GM23338 (cell line): ENCODE data around the gene MFRP. TPM values are rescaled to one million over a fixed set of nuclear protein-coding genes. Genes with fewer than 3 reads are reported as not detected.

Source experiments
- ATAC-seq: fragments of 200-7000 bp; cut with Tn5 transposase; 3 replicates; pipeline ENCODE4 v1.9.1; 2020
- DNase-seq: peaks from one replicate; pipeline ENCODE4 v3.0.0-alpha.2; 2015; ENCODE audit warnings: low spot score
- H2AFZ ChIP-seq: fragments of 200-600 bp; sonication (generic); 2 replicates; pipeline ENCODE4 v1.8.0; 2016; ENCODE audit warnings: antibody characterized with exemption, mild to moderate bottlenecking, moderate library complexity
- H3F3A ChIP-seq: fragments of 200-600 bp; sonication (generic); replicated peaks from 2 replicates; pipeline ENCODE4 v1.8.0; 2017; ENCODE audit warnings: antibody characterized with exemption, mixed run types, low read depth
- H3K27ac ChIP-seq: fragments of 200-600 bp; sonication (generic); 2 replicates; pipeline ENCODE4 v1.6.1; 2016; ENCODE audit warnings: low read depth
- H3K27me3 ChIP-seq: fragments of 200-600 bp; sonication (generic); 2 replicates; pipeline ENCODE4 v1.8.0; 2016; ENCODE audit warnings: mild to moderate bottlenecking, mixed run types, moderate library complexity; ENCODE audit not compliant: insufficient read depth
- H3K36me3 ChIP-seq: fragments of 200-600 bp; sonication (generic); 2 replicates; pipeline ENCODE4 v1.8.0; 2016; ENCODE audit warnings: mild to moderate bottlenecking; ENCODE audit not compliant: insufficient read depth
- H3K4me1 ChIP-seq: fragments of 200-600 bp; sonication (generic); 2 replicates; pipeline ENCODE4 v1.8.0; 2016; ENCODE audit warnings: mild to moderate bottlenecking, moderate library complexity; ENCODE audit not compliant: insufficient read depth
- H3K4me2 ChIP-seq: fragments of 200-600 bp; sonication (generic); 2 replicates; pipeline ENCODE4 v1.7.1; 2017; ENCODE audit warnings: mixed run types
- H3K4me3 ChIP-seq: fragments of 200-600 bp; sonication (generic); 2 replicates; pipeline ENCODE4 v1.6.1; 2016; ENCODE audit warnings: mixed run types
- H3K79me2 ChIP-seq: fragments of 200-600 bp; sonication (generic); replicated peaks from 2 replicates; pipeline ENCODE4 v1.8.0; 2017; ENCODE audit warnings: mild to moderate bottlenecking; ENCODE audit not compliant: insufficient read depth
- H3K9me2 ChIP-seq: fragments of 200-600 bp; sonication (generic); 2 replicates; pipeline ENCODE4 v1.8.0; 2017; ENCODE audit not compliant: insufficient read depth
- H4K20me1 ChIP-seq: fragments of 200-600 bp; sonication (generic); replicated peaks from 2 replicates; pipeline ENCODE4 v1.8.0; 2017; ENCODE audit warnings: mild to moderate bottlenecking; ENCODE audit not compliant: insufficient read depth
- H3K27ac Mint-ChIP-seq: 2 replicates; pipeline ENCODE4 v1.8.0; 2020; ENCODE audit warnings: inconsistent platforms, mild to moderate bottlenecking, moderate library complexity, mixed read lengths
- H3K27me3 Mint-ChIP-seq: 3 replicates; pipeline ENCODE4 v1.8.0; 2022; ENCODE audit warnings: low read depth, mild to moderate bottlenecking, moderate library complexity, mixed read lengths, inconsistent platforms; ENCODE audit not compliant: insufficient read depth, poor library complexity
- H3K36me3 Mint-ChIP-seq: 3 replicates; pipeline ENCODE4 v1.8.0; 2021; ENCODE audit warnings: low read depth, mild to moderate bottlenecking, inconsistent platforms, moderate library complexity, mixed read lengths
- H3K4me1 Mint-ChIP-seq: 3 replicates; pipeline ENCODE4 v1.8.0; 2020; ENCODE audit warnings: mild to moderate bottlenecking, inconsistent platforms, mixed read lengths
- H3K4me3 Mint-ChIP-seq: 3 replicates; pipeline ENCODE4 v1.8.0; 2021; ENCODE audit warnings: moderate library complexity, mild to moderate bottlenecking, inconsistent platforms, mixed read lengths
- H3K9me3 Mint-ChIP-seq: 3 replicates; pipeline ENCODE4 v1.8.0; 2020; ENCODE audit warnings: moderate library complexity, mild to moderate bottlenecking, inconsistent platforms, mixed read lengths
- CREB1 ChIP-seq: fragments of 250-450 bp; sonication (Bioruptor Pico); IDR thresholded peaks from 2 replicates; pipeline ENCODE4 v1.5.0; 2020; ENCODE audit warnings: low read depth, mild to moderate bottlenecking, moderate library complexity
- CTCF ChIP-seq, 2 experiments: fragments of 200-600 bp in 1 of 2; sonication (generic) in 1 of 2; conservative IDR thresholded peaks; 2 replicates each; pipeline versions ENCODE4 v1.5.1 to v1.6.1; 2016 to 2017; ENCODE audit warnings: antibody characterized with exemption in 2 of 2, low read depth in 2 of 2, mild to moderate bottlenecking in 2 of 2, moderate library complexity in 1 of 2
- ETS1 ChIP-seq: IDR thresholded peaks from 2 replicates; pipeline ENCODE4 v1.6.1; 2016; ENCODE audit warnings: antibody characterized with exemption
- EZH2 ChIP-seq: fragments of 200-600 bp; sonication (generic); IDR thresholded peaks from one replicate; pipeline ENCODE4 v1.8.0; 2017; ENCODE audit warnings: antibody characterized with exemption, mild to moderate bottlenecking, low read depth; ENCODE audit not compliant: unreplicated experiment
- EZH2phosphoT487 ChIP-seq: fragments of 200-600 bp; sonication (generic); IDR thresholded peaks from one replicate; pipeline ENCODE4 v1.8.1; 2018; ENCODE audit warnings: antibody characterized with exemption; ENCODE audit not compliant: unreplicated experiment
- JUNB ChIP-seq: IDR thresholded peaks from one replicate; pipeline ENCODE4 v1.6.1; 2016; ENCODE audit warnings: antibody characterized with exemption; ENCODE audit not compliant: unreplicated experiment
- POLR2AphosphoS5 ChIP-seq: IDR thresholded peaks from 2 replicates; pipeline ENCODE4 v1.6.1; 2016; ENCODE audit warnings: antibody characterized with exemption, low read depth
- REST ChIP-seq: IDR thresholded peaks from one replicate; pipeline ENCODE4 v1.6.1; 2018; ENCODE audit warnings: antibody characterized with exemption; ENCODE audit not compliant: unreplicated experiment
- ZNF114 ChIP-seq: fragments of 250-450 bp; sonication (Bioruptor Pico); IDR thresholded peaks from 2 replicates; pipeline ENCODE4 v1.5.0; 2020; ENCODE audit warnings: mild to moderate bottlenecking, moderate library complexity
- ZNF331 ChIP-seq: fragments of 250-450 bp; sonication (Bioruptor Pico); IDR thresholded peaks from 2 replicates; pipeline ENCODE4 v1.5.0; 2020; ENCODE audit warnings: low read depth, mild to moderate bottlenecking, moderate library complexity
- ZNF462 ChIP-seq: fragments of 250-450 bp; sonication (Bioruptor Pico); IDR thresholded peaks from 2 replicates; pipeline ENCODE4 v1.5.0; 2020; ENCODE audit warnings: mild to moderate bottlenecking, moderate library complexity
- polyA plus RNA-seq: library from polyadenylated mRNA; unstranded; fragments of >200 nt; fragmentation: Nextera tagmentation; extraction: Ambion mirVana; gene quantifications from 2 replicates; pipeline ENCODE4 v1.2.1, GENCODE V29; 2016
- total RNA-seq: library from RNA; depleted of rRNA; stranded (reverse); fragments of >200 nt; shearing (Covaris generic); gene quantifications from 2 replicates; pipeline ENCODE4 v1.2.3, GENCODE V29; 2014

Gene MFRP
- total and polyA plus RNA-seq, 2 experiments from 2014 or later, result 0.03 TPM; not detected in 1

GRCh38 chr11:119332111-119332765, 14.3 kb downstream of the MFRP start (continued):
- no peak for TF ChIP-seq REST
- TF ChIP-seq ETS1, result no peak
- no peak for TF ChIP-seq ZNF331 (CRISPR knock-in tag)
- TF ChIP-seq CREB1, result no peak
- no peak for TF ChIP-seq EZH2
- no peak for TF ChIP-seq EZH2phosphoT487

GRCh38 chr11:119330237-119330636, 16.3 kb downstream of the MFRP start:
- no peak overlapping the region for H3K4me3 ChIP-seq
- no peaks in the 10 kb centered on the region for H4K20me1 ChIP-seq
- H2AFZ ChIP-seq, result peak overlapping the region; percentile 87; the same call in 1 of the 2 replicates
- H3F3A ChIP-seq, result 0 out of 2 replicates have a peak, but pooled peaks cover 9% of the 10 kb centered on the region
- H3K4me3 Mint-ChIP-seq, result no peak overlapping the region
- H3K9me2 ChIP-seq, result no peaks in the 10 kb centered on the region
- H3K36me3 Mint-ChIP-seq, result no peaks in the 10 kb centered on the region
- no peak for ATAC-seq
- H3K4me2 ChIP-seq, result no peak overlapping the region
- no peak overlapping the region for H3K27ac ChIP-seq
- peaks cover 10% of the 10 kb centered on the region; the same call in 1 of the 2 replicates for H3K4me1 ChIP-seq
- no peaks in the 10 kb centered on the region for H3K27me3 ChIP-seq
- no peak for DNase-seq
- no peaks in the 10 kb centered on the region for H3K36me3 ChIP-seq
- H3K27me3 Mint-ChIP-seq, result peaks cover 16% of the 10 kb centered on the region
- no peak overlapping the region for H3K27ac Mint-ChIP-seq
- H3K4me1 Mint-ChIP-seq, result peaks cover 11% of the 10 kb centered on the region; the same call in 2 of the 3 replicates
- H3K9me3 Mint-ChIP-seq, result no peaks in the 10 kb centered on the region; the same call in 2 of the 3 replicates
- peaks cover 7% of the 10 kb centered on the region for H3K79me2 ChIP-seq
- no peak for TF ChIP-seq POLR2AphosphoS5
- TF ChIP-seq CTCF (conservative IDR thresholded peaks at IDR 0.05; ENCODE audit: low read depth in 2 of 2), result no peak
- no peak for TF ChIP-seq ZNF462 (CRISPR knock-in tag)
- no peak for TF ChIP-seq JUNB
- TF ChIP-seq ZNF114 (CRISPR knock-in tag), result no peak
- no peak for TF ChIP-seq ETS1
